H9 (cell line): ENCODE data around the gene OR13D1. TPM values are rescaled to one million over a fixed set of nuclear protein-coding genes. Genes with fewer than 3 reads are reported as not detected.

Source experiments
- DNase-seq: peaks from one replicate; pipeline ENCODE4 v3.0.0-alpha.2; 2017
- H2AFZ ChIP-seq: one replicate; pipeline ENCODE4 v1.6.1; 2013; ENCODE audit warnings: mild to moderate bottlenecking, low read length, control low read depth, moderate library complexity
- H2AK5ac ChIP-seq: 2 replicates; pipeline ENCODE4 v1.6.1; 2013; ENCODE audit warnings: low read length, control low read depth, mixed read lengths; ENCODE audit not compliant: insufficient read length
- H2BK120ac ChIP-seq: one replicate; pipeline ENCODE4 v1.6.1; 2013; ENCODE audit warnings: low read depth, mild to moderate bottlenecking, low read length, control low read depth, inconsistent platforms; ENCODE audit not compliant: poor library complexity, severe bottlenecking
- H2BK12ac ChIP-seq: 2 replicates; pipeline ENCODE4 v1.6.1; 2013; ENCODE audit warnings: low read length, control low read depth, mixed read lengths, low read depth; ENCODE audit not compliant: insufficient read length
- H2BK15ac ChIP-seq: 2 replicates; pipeline ENCODE4 v1.6.1; 2013; ENCODE audit warnings: low read depth, low read length, control low read depth
- H2BK20ac ChIP-seq: one replicate; pipeline ENCODE4 v1.6.1; 2013; ENCODE audit warnings: low read depth, mild to moderate bottlenecking, low read length, control low read depth, inconsistent platforms; ENCODE audit not compliant: poor library complexity, severe bottlenecking
- H2BK5ac ChIP-seq: 2 replicates; pipeline ENCODE4 v1.6.1; 2013; ENCODE audit warnings: low read length, control low read depth, mixed read lengths; ENCODE audit not compliant: insufficient read length
- H3K14ac ChIP-seq: 2 replicates; pipeline ENCODE4 v1.6.1; 2013; ENCODE audit warnings: low read length, control low read depth; ENCODE audit not compliant: insufficient read depth
- H3K18ac ChIP-seq: 2 replicates; pipeline ENCODE4 v1.6.1; 2013; ENCODE audit warnings: low read depth, mild to moderate bottlenecking, mixed read lengths, low read length, control low read depth; ENCODE audit not compliant: insufficient read length
- H3K23ac ChIP-seq: 2 replicates; pipeline ENCODE4 v1.6.1; 2013; ENCODE audit warnings: low read length, control low read depth, mixed read lengths, low read depth; ENCODE audit not compliant: insufficient read length
- H3K23me2 ChIP-seq: 2 replicates; pipeline ENCODE4 v1.6.1; 2013; ENCODE audit warnings: low read depth, mild to moderate bottlenecking, mixed read lengths, low read length, control low read depth; ENCODE audit not compliant: insufficient read length, poor library complexity, severe bottlenecking
- H3K27ac ChIP-seq: 2 replicates; pipeline ENCODE4 v1.5.1; 2013; ENCODE audit warnings: low read length, control low read depth, mixed read lengths, low read depth; ENCODE audit not compliant: insufficient read length
- H3K27me3 ChIP-seq: 2 replicates; pipeline ENCODE4 v1.6.1; 2013; ENCODE audit warnings: low read length, control low read depth, inconsistent platforms; ENCODE audit not compliant: insufficient read depth
- H3K4ac ChIP-seq: 2 replicates; pipeline ENCODE4 v1.6.1; 2013; ENCODE audit warnings: low read depth, mild to moderate bottlenecking, control low read depth, inconsistent platforms, low read length, moderate library complexity
- H3K4me1 ChIP-seq: 2 replicates; pipeline ENCODE4 v1.6.1; 2013; ENCODE audit warnings: low read length, control low read depth, inconsistent platforms; ENCODE audit not compliant: insufficient read depth
- H3K4me2 ChIP-seq: 2 replicates; pipeline ENCODE4 v1.6.1; 2013; ENCODE audit warnings: low read length, control low read depth, mixed read lengths; ENCODE audit not compliant: insufficient read length, insufficient read depth
- H3K56ac ChIP-seq: 2 replicates; pipeline ENCODE4 v1.6.1; 2013; ENCODE audit warnings: low read depth, mild to moderate bottlenecking, mixed read lengths, low read length, control low read depth; ENCODE audit not compliant: insufficient read length
- H3K79me1 ChIP-seq: 2 replicates; pipeline ENCODE4 v1.6.1; 2013; ENCODE audit warnings: low read depth, mild to moderate bottlenecking, moderate library complexity, low read length, control low read depth, inconsistent platforms; ENCODE audit not compliant: insufficient read depth, poor library complexity, severe bottlenecking
- H3K79me2 ChIP-seq: 2 replicates; pipeline ENCODE4 v1.6.1; 2013; ENCODE audit warnings: low read length, control low read depth, inconsistent platforms; ENCODE audit not compliant: insufficient read depth
- H3K9ac ChIP-seq: 2 replicates; pipeline ENCODE4 v1.6.1; 2013; ENCODE audit warnings: low read length, control low read depth, mixed read lengths; ENCODE audit not compliant: insufficient read length; ENCODE audit errors: extremely low read depth
- H3K9me3 ChIP-seq: one replicate; pipeline ENCODE4 v1.6.1; 2013; ENCODE audit warnings: low read depth, low read length, inconsistent platforms; ENCODE audit not compliant: control insufficient read depth
- H3T11ph ChIP-seq: one replicate; pipeline ENCODE4 v1.6.1; 2013; ENCODE audit warnings: mild to moderate bottlenecking, low read length, control low read depth, inconsistent platforms
- H4K20me1 ChIP-seq: one replicate; pipeline ENCODE4 v1.6.1; 2013; ENCODE audit not compliant: control insufficient read depth, insufficient read length, insufficient read depth
- H4K5ac ChIP-seq: 2 replicates; pipeline ENCODE4 v1.6.1; 2013; ENCODE audit warnings: low read depth, mild to moderate bottlenecking, mixed read lengths, low read length, control low read depth; ENCODE audit not compliant: insufficient read length
- H4K8ac ChIP-seq: replicated peaks from 2 replicates; pipeline ENCODE4 v1.6.1; 2013; ENCODE audit warnings: low read length, control low read depth, mixed read lengths, low read depth; ENCODE audit not compliant: insufficient read length
- H4K91ac ChIP-seq: 2 replicates; pipeline ENCODE4 v1.6.1; 2013; ENCODE audit warnings: low read depth, mild to moderate bottlenecking, moderate library complexity, mixed read lengths, low read length, control low read depth; ENCODE audit not compliant: insufficient read length
- H3K27ac Mint-ChIP-seq, 3 experiments: 2 replicates in 2 of 3; 3 replicates in 1 of 3; pipeline ENCODE4 v1.8.0; 2020 to 2021; ENCODE audit warnings: mixed read lengths in 3 of 3, mild to moderate bottlenecking in 1 of 3, moderate library complexity in 1 of 3
- H3K27me3 Mint-ChIP-seq: 2 replicates; pipeline ENCODE4 v1.8.0; 2021; ENCODE audit warnings: low read depth, mild to moderate bottlenecking, moderate library complexity, mixed read lengths
- H3K36me3 Mint-ChIP-seq, 3 experiments: 2 replicates in 2 of 3; 3 replicates in 1 of 3; pipeline ENCODE4 v1.8.0; 2020 to 2021; ENCODE audit warnings: low read depth in 3 of 3, mixed read lengths in 3 of 3; ENCODE audit not compliant: insufficient read depth in 1 of 3
- H3K4me1 Mint-ChIP-seq, 2 experiments: 2 replicates each; pipeline ENCODE4 v1.8.0; 2020; ENCODE audit warnings: mixed read lengths in 2 of 2
- H3K4me3 Mint-ChIP-seq, 2 experiments: 2 replicates in 1 of 2; 3 replicates in 1 of 2; pipeline ENCODE4 v1.8.0; 2020 to 2021; ENCODE audit warnings: mild to moderate bottlenecking in 2 of 2, mixed read lengths in 2 of 2, moderate library complexity in 1 of 2
- H3K9me3 Mint-ChIP-seq, 2 experiments: 2 replicates in 1 of 2; 3 replicates in 1 of 2; pipeline ENCODE4 v1.8.0; 2020; ENCODE audit warnings: mild to moderate bottlenecking in 2 of 2, mixed read lengths in 2 of 2, moderate library complexity in 1 of 2
- WGBS: extraction: QIAGEN DNeasy Blood & Tissue Kit; methylation state at CpG from one replicate; pipeline ENCODE4 v1.1.7; 2013; ENCODE audit warnings: missing lambda C conversion rate, low lambda C conversion rate, mixed read lengths; ENCODE audit not compliant: insufficient read length; ENCODE audit errors: extremely low coverage; 5-methylcytosine and 5-hydroxymethylcytosine counted together
- long read RNA-seq: library from polyadenylated mRNA; unstranded; transcript quantifications from one replicate; pipeline ENCODE4 v2.0.0, GENCODE V29; 2020
- total RNA-seq: library from RNA; stranded (reverse); gene quantifications from 2 replicates; pipeline ENCODE4 v1.2.1, GENCODE V29; 2021
- TF ChIP-seq, protein P1 (sequence below): fragments of 200-600 bp; sonication (generic); conservative IDR thresholded peaks from 3 replicates; pipeline ENCODE4 v1.8.0; 2021; ENCODE audit warnings: antibody characterized with exemption, mild to moderate bottlenecking

The OR13D1 gene, protein sequence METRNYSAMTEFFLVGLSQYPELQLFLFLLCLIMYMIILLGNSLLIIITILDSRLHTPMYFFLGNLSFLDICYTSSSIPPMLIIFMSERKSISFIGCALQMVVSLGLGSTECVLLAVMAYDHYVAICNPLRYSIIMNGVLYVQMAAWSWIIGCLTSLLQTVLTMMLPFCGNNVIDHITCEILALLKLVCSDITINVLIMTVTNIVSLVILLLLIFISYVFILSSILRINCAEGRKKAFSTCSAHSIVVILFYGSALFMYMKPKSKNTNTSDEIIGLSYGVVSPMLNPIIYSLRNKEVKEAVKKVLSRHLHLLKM
- total RNA-seq, result not detected in 2 replicates
- long read RNA-seq, result 0 reads

DNA sequence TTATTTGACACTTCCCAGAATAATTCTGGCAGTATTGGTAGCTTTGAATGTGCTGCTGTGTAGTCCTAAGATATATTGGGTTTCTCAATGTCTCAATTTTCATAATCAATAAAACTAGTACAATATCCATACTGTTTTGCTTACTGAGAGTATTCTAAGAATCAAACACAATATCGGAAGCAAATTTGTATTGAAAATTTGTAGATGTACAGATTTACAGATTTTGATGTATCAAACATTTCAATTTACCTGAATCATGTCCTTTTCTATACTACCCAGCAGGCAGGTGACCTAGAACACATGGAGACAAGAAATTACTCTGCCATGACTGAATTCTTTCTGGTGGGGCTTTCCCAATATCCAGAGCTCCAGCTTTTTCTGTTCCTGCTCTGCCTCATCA lies at the start of gene OR13D1:
Gene OR13D1 (plus strand): TSS at position 301 of the 400 bp plus-strand sequence. CDS start 0 bp downstream, at position 301.
- no peaks in the 10 kb centered on the region for H3K79me1 ChIP-seq
- no peak within 1 kb of the TSS for H2BK120ac ChIP-seq
- peaks cover 1% of the 10 kb centered on the region; the same call in 1 of the 2 replicates for H3K27me3 Mint-ChIP-seq
- WGBS, result no CpG with 5 or more reads among the region's 1 CpG
- H3K23ac ChIP-seq, result no peak within 1 kb of the TSS
- no peak for DNase-seq
- H3K27ac Mint-ChIP-seq, result no peak within 1 kb of the TSS
- H3K79me2 ChIP-seq, result no peaks in the 10 kb centered on the region
- H3K14ac ChIP-seq, result no peak within 1 kb of the TSS
- H3K4me3 Mint-ChIP-seq, result no peak within 1 kb of the TSS
- H3T11ph ChIP-seq, result no peak within 1 kb of the TSS
- TF ChIP-seq, protein P1, sequence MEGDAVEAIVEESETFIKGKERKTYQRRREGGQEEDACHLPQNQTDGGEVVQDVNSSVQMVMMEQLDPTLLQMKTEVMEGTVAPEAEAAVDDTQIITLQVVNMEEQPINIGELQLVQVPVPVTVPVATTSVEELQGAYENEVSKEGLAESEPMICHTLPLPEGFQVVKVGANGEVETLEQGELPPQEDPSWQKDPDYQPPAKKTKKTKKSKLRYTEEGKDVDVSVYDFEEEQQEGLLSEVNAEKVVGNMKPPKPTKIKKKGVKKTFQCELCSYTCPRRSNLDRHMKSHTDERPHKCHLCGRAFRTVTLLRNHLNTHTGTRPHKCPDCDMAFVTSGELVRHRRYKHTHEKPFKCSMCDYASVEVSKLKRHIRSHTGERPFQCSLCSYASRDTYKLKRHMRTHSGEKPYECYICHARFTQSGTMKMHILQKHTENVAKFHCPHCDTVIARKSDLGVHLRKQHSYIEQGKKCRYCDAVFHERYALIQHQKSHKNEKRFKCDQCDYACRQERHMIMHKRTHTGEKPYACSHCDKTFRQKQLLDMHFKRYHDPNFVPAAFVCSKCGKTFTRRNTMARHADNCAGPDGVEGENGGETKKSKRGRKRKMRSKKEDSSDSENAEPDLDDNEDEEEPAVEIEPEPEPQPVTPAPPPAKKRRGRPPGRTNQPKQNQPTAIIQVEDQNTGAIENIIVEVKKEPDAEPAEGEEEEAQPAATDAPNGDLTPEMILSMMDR, result no peak
- H2BK20ac ChIP-seq, result no peak within 1 kb of the TSS
- no peaks in the 10 kb centered on the region for H3K23me2 ChIP-seq
- no peak within 1 kb of the TSS for H2BK15ac ChIP-seq
- H3K9me3 Mint-ChIP-seq, result no peaks in the 10 kb centered on the region
- no peak within 1 kb of the TSS for H2AK5ac ChIP-seq
- no peak within 1 kb of the TSS for H3K18ac ChIP-seq
- no peaks in the 10 kb centered on the region for H3K4me1 Mint-ChIP-seq
- H3K9me3 ChIP-seq, result no peaks in the 10 kb centered on the region
- no peak within 1 kb of the TSS for H2BK12ac ChIP-seq
- no peak within 1 kb of the TSS for H3K27ac ChIP-seq
- H2AFZ ChIP-seq, result no peak within 1 kb of the TSS
- H3K56ac ChIP-seq, result no peak within 1 kb of the TSS
- no peak within 1 kb of the TSS for H3K4me2 ChIP-seq
- H4K20me1 ChIP-seq, result no peaks in the 10 kb centered on the region
- no peak within 1 kb of the TSS for H3K9ac ChIP-seq
- no peak within 1 kb of the TSS for H2BK5ac ChIP-seq
- no peaks in the 10 kb centered on the region for H3K27me3 ChIP-seq
- H4K91ac ChIP-seq, result no peak within 1 kb of the TSS
- no peaks in the 10 kb centered on the region for H3K36me3 Mint-ChIP-seq
- H4K8ac ChIP-seq, result no peak within 1 kb of the TSS
- no peaks in the 10 kb centered on the region for H3K4me1 ChIP-seq
- no peak within 1 kb of the TSS for H4K5ac ChIP-seq
- no peak within 1 kb of the TSS for H3K4ac ChIP-seq
